WTC11 (cell line): ENCODE measurements around the gene NCKAP5. TPM values are rescaled to one million over a fixed set of nuclear protein-coding genes. Genes with fewer than 3 reads are reported as not detected.

Source experiments
- ATAC-seq: fragments of 200-7000 bp; cut with Tn5 transposase; 2 replicates; pipeline ENCODE4 v1.10.0; 2021; ENCODE audit warnings: mild to moderate bottlenecking, moderate library complexity
- CTCF ChIA-PET: fragments of 300-600 bp; sonication (Branson Sonifier 250); formaldehyde crosslinking; loops from one replicate; lab custom pipeline; 2021; ENCODE audit warnings: antibody characterized with exemption; lab: Charles Lee
- POLR2A ChIA-PET: fragments of 350-600 bp; sonication (Branson Sonifier 250); formaldehyde crosslinking; loops from one replicate; lab custom pipeline; 2021; ENCODE audit warnings: antibody characterized with exemption; lab: Charles Lee
- DNase-seq: peaks from one replicate; pipeline ENCODE4 v3.0.0; 2021; ENCODE audit warnings: low spot score
- H3K27ac Mint-ChIP-seq: 2 replicates; pipeline ENCODE4 v1.8.0; 2021; ENCODE audit warnings: mixed read lengths
- H3K27me3 Mint-ChIP-seq: 2 replicates; pipeline ENCODE4 v1.8.0; 2021; ENCODE audit warnings: low read depth, mild to moderate bottlenecking, moderate library complexity, mixed read lengths
- H3K36me3 Mint-ChIP-seq: 2 replicates; pipeline ENCODE4 v1.8.0; 2021; ENCODE audit warnings: mixed read lengths
- H3K4me1 Mint-ChIP-seq: 2 replicates; pipeline ENCODE4 v1.8.0; 2022; ENCODE audit warnings: mixed read lengths
- H3K4me3 Mint-ChIP-seq: 2 replicates; pipeline ENCODE4 v1.8.0; 2021; ENCODE audit warnings: mild to moderate bottlenecking, moderate library complexity, mixed read lengths
- H3K9me3 Mint-ChIP-seq: 2 replicates; pipeline ENCODE4 v1.8.0; 2021; ENCODE audit warnings: mixed read lengths
- FOXJ3 ChIP-seq: sonication (generic); formaldehyde crosslinking; IDR thresholded peaks from 2 replicates; pipeline ENCODE4 v1.9.0; 2021; ENCODE audit warnings: missing genetic modification reagents, mild to moderate bottlenecking, borderline replicate concordance
- GABPB1 ChIP-seq: sonication (generic); formaldehyde crosslinking; IDR thresholded peaks from 2 replicates; pipeline ENCODE4 v1.8.1; 2023; ENCODE audit warnings: mild to moderate bottlenecking, missing genetic modification reagents
- KAT7 ChIP-seq: sonication (generic); formaldehyde crosslinking; IDR thresholded peaks from 2 replicates; pipeline ENCODE4 v1.8.1; 2023; ENCODE audit warnings: missing genetic modification reagents, mild to moderate bottlenecking, borderline replicate concordance
- NFATC4 ChIP-seq: fragments of 250-450 bp; sonication (Bioruptor Pico); IDR thresholded peaks from 2 replicates; pipeline ENCODE4 v1.9.0; 2021; ENCODE audit warnings: mild to moderate bottlenecking
- NR2C2 ChIP-seq: sonication (generic); formaldehyde crosslinking; IDR thresholded peaks from 2 replicates; pipeline ENCODE4 v1.8.0; 2022; ENCODE audit warnings: mild to moderate bottlenecking, missing genetic modification reagents
- OVOL2 ChIP-seq: fragments of 250-450 bp; sonication (Bioruptor Pico); IDR thresholded peaks from 2 replicates; pipeline ENCODE4 v1.9.0; 2021; ENCODE audit warnings: mild to moderate bottlenecking, borderline replicate concordance
- TP53 ChIP-seq: sonication (generic); formaldehyde crosslinking; IDR thresholded peaks from 2 replicates; pipeline ENCODE4 v1.8.1; 2023; ENCODE audit warnings: mild to moderate bottlenecking, missing genetic modification reagents
- ZMAT4 ChIP-seq: fragments of 250-450 bp; sonication (Bioruptor Pico); IDR thresholded peaks from 2 replicates; pipeline ENCODE4 v1.9.0; 2021; ENCODE audit warnings: mild to moderate bottlenecking
- ZNF219 ChIP-seq: sonication (generic); formaldehyde crosslinking; IDR thresholded peaks from 2 replicates; pipeline ENCODE4 v1.8.0; 2023; ENCODE audit warnings: missing genetic modification reagents, mild to moderate bottlenecking, borderline replicate concordance
- ZNF281 ChIP-seq: sonication (generic); formaldehyde crosslinking; IDR thresholded peaks from 2 replicates; pipeline ENCODE4 v1.8.0; 2023; ENCODE audit warnings: mild to moderate bottlenecking, missing genetic modification reagents
- ZNF317 ChIP-seq: sonication (generic); formaldehyde crosslinking; IDR thresholded peaks from 2 replicates; pipeline ENCODE4 v1.8.1; 2023; ENCODE audit warnings: low read depth, mild to moderate bottlenecking, moderate library complexity, missing genetic modification reagents, borderline replicate concordance
- total RNA-seq: library from RNA; stranded (reverse); gene quantifications from 3 replicates; pipeline ENCODE4 v1.2.3, GENCODE V29; 2021
- TF ChIP-seq, protein P1 (sequence below): sonication (generic); formaldehyde crosslinking; IDR thresholded peaks from 2 replicates; pipeline ENCODE4 v1.8.1; 2023; ENCODE audit warnings: mild to moderate bottlenecking, missing genetic modification reagents, moderate library complexity
- TF ChIP-seq, protein P2 (sequence below): fragments of 250-450 bp; sonication (Bioruptor Pico); IDR thresholded peaks from 2 replicates; pipeline ENCODE4 v1.8.0; 2021; ENCODE audit warnings: mild to moderate bottlenecking
- TF ChIP-seq, protein P3 (sequence below): fragments of 250-450 bp; sonication (Bioruptor Pico); IDR thresholded peaks from 2 replicates; pipeline ENCODE4 v1.9.0; 2021; ENCODE audit warnings: mild to moderate bottlenecking
- TF ChIP-seq, protein P4 (sequence below): fragments of 250-450 bp; sonication (Bioruptor Pico); IDR thresholded peaks from 2 replicates; pipeline ENCODE4 v2.1.2; 2022; ENCODE audit warnings: mild to moderate bottlenecking, moderate library complexity

The NCKAP5 gene
- total RNA-seq, 1 experiment from 2014 or later = 0.55 TPM

GRCh38 chr2:132949108-132949507 is 619.2 kb downstream of the NCKAP5 start (continued):
- TF ChIP-seq, protein P1, sequence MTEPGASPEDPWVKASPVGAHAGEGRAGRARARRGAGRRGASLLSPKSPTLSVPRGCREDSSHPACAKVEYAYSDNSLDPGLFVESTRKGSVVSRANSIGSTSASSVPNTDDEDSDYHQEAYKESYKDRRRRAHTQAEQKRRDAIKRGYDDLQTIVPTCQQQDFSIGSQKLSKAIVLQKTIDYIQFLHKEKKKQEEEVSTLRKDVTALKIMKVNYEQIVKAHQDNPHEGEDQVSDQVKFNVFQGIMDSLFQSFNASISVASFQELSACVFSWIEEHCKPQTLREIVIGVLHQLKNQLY (CRISPR knock-in tag) = no peak
- TF ChIP-seq TP53 (CRISPR knock-in tag) (no peak), ZNF317 (no peak), ZMAT4 (CRISPR knock-in tag) (no peak), ZNF281 (CRISPR knock-in tag) (no peak), KAT7 (CRISPR knock-in tag) (no peak), NFATC4 (CRISPR knock-in tag) (no peak), GABPB1 (no peak)

- no peaks in the 10 kb centered on the region for H3K27me3 Mint-ChIP-seq
- no peaks in the 10 kb centered on the region for H3K36me3 Mint-ChIP-seq
- DNase-seq (no peak), ATAC-seq (no peak)
- ChIA-PET POLR2A (no interaction called here), CTCF (interaction anchor here (1.4 kb wide), 1 partner anchor 223 kb away, joined by 4 read pairs; no protein-coding TSS in a partner anchor)
- no peak overlapping the region for H3K27ac Mint-ChIP-seq
- no peak for TF ChIP-seq OVOL2 (CRISPR knock-in tag)
- H3K4me1 Mint-ChIP-seq = peaks cover 14% of the 10 kb centered on the region; the same call in 1 of the 2 replicates
- H3K4me3 Mint-ChIP-seq = no peak overlapping the region
- no peaks in the 10 kb centered on the region for H3K9me3 Mint-ChIP-seq
Measured at GRCh38 chr2:132948211-132948610, 620.1 kb downstream of the NCKAP5 start.

DNA sequence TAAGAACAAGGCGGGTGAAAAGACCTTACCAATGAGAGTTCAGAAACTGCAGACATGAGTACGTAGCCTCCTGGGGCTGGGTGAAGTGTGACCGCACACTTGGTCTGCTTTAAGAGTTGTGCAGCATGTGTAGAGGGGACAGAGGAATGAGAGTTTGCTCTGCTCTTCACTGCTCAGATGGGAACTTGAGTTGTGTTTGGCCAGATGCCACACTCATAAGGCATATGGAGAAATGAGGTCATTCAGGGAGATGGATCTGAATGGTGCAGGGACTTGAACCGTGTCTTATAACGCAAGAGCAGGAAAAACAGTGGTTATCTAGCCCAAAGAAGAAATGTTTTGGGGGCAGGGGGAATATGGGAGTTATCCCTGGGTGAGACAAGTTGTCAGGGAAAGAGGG is 624.4 kb downstream of the NCKAP5 start:
- H3K27me3 Mint-ChIP-seq = no peaks in the 10 kb centered on the region
- ChIA-PET POLR2A (no interaction called here), CTCF (no interaction called here)
- no peak overlapping the region for H3K4me3 Mint-ChIP-seq
- TF ChIP-seq ZNF317 = no peak
- TF ChIP-seq NR2C2 (CRISPR knock-in tag) = no peak
- TF ChIP-seq, protein P2, sequence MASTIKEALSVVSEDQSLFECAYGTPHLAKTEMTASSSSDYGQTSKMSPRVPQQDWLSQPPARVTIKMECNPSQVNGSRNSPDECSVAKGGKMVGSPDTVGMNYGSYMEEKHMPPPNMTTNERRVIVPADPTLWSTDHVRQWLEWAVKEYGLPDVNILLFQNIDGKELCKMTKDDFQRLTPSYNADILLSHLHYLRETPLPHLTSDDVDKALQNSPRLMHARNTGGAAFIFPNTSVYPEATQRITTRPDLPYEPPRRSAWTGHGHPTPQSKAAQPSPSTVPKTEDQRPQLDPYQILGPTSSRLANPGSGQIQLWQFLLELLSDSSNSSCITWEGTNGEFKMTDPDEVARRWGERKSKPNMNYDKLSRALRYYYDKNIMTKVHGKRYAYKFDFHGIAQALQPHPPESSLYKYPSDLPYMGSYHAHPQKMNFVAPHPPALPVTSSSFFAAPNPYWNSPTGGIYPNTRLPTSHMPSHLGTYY (CRISPR knock-in tag) = no peak
- no peak for TF ChIP-seq FOXJ3
- TF ChIP-seq, protein P3, sequence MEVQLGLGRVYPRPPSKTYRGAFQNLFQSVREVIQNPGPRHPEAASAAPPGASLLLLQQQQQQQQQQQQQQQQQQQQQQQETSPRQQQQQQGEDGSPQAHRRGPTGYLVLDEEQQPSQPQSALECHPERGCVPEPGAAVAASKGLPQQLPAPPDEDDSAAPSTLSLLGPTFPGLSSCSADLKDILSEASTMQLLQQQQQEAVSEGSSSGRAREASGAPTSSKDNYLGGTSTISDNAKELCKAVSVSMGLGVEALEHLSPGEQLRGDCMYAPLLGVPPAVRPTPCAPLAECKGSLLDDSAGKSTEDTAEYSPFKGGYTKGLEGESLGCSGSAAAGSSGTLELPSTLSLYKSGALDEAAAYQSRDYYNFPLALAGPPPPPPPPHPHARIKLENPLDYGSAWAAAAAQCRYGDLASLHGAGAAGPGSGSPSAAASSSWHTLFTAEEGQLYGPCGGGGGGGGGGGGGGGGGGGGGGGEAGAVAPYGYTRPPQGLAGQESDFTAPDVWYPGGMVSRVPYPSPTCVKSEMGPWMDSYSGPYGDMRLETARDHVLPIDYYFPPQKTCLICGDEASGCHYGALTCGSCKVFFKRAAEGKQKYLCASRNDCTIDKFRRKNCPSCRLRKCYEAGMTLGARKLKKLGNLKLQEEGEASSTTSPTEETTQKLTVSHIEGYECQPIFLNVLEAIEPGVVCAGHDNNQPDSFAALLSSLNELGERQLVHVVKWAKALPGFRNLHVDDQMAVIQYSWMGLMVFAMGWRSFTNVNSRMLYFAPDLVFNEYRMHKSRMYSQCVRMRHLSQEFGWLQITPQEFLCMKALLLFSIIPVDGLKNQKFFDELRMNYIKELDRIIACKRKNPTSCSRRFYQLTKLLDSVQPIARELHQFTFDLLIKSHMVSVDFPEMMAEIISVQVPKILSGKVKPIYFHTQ (CRISPR knock-in tag) = no peak
- no peak for TF ChIP-seq ZNF219 (CRISPR knock-in tag)
- TF ChIP-seq, protein P4, sequence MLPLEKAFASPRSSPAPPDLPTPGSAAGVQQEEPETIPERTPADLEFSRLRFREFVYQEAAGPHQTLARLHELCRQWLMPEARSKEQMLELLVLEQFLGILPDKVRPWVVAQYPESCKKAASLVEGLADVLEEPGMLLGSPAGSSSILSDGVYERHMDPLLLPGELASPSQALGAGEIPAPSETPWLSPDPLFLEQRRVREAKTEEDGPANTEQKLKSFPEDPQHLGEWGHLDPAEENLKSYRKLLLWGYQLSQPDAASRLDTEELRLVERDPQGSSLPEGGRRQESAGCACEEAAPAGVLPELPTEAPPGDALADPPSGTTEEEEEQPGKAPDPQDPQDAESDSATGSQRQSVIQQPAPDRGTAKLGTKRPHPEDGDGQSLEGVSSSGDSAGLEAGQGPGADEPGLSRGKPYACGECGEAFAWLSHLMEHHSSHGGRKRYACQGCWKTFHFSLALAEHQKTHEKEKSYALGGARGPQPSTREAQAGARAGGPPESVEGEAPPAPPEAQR = no peak
- ATAC-seq (no peak), DNase-seq (no peak)
- H3K4me1 Mint-ChIP-seq = 0 out of 2 replicates have a peak, but pooled peaks cover 5% of the 10 kb centered on the region
- no peak overlapping the region for H3K27ac Mint-ChIP-seq
- no peaks in the 10 kb centered on the region for H3K36me3 Mint-ChIP-seq
- H3K9me3 Mint-ChIP-seq = no peaks in the 10 kb centered on the region
